NCI-H2227 (cell line): ENCODE measurements around the gene GRK3.
"Not testable (repeated sequence)": the region's sequence is repeated elsewhere in the genome, so short reads cannot be mapped to it uniquely, and the experiment has no call there.

Experiments
- DNase-seq: peaks from one replicate; lab custom pipeline; 2025; ENCODE audit not compliant: unreplicated experiment; lab: John Stamatoyannopoulos, UW

The GRK3 gene

DNA sequence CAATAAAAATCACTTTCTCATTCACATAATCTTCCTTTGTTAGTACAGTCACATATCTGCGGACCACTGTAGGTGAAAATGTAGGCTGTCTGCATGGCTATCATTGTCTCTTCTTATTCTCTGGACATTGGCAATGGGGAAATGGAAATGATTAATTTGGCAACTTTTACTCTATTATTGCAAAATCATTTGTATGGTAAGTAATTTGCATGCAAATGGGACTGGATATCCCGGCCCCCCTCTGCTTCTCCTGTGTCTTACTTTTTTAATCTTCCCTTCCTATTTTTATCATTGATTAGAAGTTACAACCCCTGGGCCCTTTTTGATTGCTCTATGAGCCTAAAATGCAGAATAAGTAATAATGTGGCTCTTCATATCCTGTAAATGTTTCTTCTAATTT lies 6.0 kb downstream of the GRK3 start:
- DNase-seq = no peak

DNA sequence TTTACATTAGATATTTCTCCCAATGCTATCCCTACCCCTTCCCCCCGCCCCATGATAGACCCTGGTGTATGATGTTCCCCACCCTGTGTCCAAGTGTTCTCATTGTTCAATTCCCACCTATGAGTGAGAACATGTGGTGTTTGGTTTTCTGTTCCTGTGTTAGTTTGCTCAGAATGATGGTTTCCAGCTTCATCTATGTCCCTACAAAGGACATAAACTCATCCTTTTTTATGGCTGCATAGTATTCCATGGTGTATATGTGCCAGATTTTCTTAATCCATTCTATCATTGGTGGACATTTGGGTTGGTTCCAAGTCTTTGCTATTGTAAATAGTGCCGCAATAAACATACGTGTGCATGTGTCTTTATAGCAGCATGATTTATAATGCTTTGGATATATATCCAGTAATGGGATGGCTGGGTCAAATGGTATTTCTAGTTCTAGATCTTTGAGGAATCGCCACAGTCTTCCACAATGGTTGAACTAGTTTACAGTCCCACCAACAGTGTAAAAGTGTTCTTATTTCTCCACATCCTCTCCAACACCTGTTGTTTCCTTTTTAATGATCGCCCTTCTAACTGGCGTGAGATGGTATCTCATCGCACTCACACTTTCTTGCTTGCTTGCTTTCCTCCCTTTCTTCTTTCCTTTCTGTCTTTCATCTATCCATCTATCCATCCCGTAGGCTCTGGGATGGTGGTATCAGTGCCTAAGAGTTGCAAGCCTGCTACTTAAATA lies 7.7 kb downstream of the GRK3 start:
- DNase-seq = not testable (repeated sequence)

GRCh38 chr22:25572708-25573171 lies 8.3 kb downstream of the GRK3 start:
- DNase-seq = no peak

DNA sequence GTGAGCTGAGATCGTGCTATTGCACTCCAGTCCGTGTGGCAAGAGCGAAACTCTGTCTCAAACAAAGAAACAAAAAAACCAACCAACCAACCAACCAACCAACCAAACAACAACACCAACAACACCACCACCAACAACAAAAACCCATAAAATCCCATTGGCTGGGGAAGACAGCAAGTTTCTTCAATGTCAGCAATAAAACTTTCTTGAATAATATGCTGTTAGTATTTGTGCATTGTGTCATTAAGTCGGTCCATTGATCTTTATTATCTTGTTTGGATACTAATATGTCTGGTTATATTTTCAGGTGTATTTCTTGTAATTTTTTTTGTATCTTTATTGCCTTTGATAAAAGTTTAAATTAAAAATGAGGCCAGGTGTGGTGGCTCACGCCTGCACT lies 9.4 kb downstream of the GRK3 start:
- DNase-seq = no peak

DNA sequence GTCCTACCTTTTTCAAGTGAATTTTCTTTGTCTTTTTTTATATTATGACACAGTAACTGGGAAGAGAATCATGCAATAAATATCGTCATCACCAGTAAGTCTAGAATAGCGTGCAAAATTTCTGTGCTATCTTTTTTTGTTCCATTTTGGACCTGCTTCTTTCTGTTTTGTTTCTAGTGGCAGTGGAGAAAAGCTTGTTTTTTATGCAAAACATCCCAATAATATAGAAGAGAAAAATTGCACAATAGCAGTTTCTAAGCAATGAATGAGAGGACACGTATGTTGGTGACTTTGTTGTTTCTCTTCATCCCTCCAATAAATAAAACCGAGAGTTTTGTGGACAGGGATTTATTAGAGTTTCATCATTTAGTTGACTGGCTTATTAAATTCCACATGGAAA lies 10.3 kb downstream of the GRK3 start:
- no peak for DNase-seq

DNA sequence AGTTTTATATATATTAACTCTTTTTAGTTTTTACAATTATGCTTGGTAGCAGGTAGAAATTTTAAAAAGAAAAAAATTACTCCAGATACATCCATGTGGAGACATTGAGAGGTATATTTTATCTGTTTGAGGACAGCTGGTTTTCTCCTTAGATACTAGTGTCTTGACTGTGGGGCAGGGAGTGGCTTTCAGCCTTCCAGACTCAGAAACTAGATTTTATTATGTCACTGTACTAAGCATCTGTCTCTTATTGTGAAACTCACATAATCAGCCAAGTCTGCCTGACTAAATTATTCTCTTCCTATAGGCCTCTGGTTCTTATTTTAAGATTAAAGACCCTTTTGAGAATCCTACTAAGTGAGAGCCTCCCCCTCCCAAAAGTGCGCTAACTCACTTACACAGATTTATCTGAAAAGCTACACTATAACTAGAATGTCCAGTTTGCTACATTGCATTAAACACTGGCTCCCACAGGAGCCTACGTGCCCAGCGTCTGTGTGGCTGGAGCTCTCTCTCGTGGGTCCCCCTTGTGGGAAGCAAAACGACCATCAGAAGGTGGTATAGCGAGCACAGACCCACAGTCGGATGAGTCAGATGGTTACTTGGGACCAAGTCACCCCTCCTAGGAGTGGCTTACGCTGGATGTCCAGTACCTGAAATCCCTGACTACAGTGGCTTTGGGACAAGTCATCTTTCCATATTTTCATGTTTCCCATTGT lies 11.4 kb downstream of the GRK3 start:
- not testable (repeated sequence) for DNase-seq

DNA sequence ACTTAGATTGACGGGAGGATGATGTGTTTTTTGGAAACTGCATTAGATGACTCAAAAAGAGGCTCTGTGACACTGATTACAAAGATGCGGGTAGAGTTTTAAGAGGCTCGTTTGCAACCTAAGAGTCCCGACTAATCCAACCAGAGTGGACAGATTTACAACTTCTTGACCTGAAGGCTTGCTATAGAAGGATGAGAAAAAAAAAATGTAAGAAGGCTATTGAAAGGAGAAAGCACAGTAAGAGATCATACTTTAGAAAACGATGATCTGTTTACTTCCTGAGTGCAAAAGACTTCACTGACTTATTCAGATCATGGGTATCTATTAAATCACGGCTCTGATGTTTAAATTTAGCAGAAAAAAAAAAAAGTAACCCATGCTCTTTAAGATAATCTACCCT lies 17.0 kb downstream of the GRK3 start:
- not testable (repeated sequence) for DNase-seq

DNA sequence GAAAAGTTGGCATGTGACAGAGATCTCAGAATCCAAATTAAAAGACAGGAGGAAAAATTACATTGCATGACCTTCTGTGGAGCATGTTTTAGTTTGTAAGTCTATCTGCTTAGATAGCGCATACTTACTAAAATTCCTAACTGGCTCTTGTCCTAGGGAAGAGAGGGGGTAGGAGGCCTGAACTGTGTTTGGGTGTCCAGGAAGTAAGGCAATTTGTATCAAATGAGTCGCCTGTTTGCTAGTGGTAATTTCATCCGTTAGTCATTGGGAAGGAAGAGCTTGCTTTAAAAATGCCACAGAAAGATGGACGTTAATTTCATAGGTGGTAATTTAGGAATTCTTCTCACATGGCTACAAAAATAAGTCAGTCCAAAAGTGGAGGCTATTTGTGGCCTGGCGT lies 18.5 kb downstream of the GRK3 start:
- no peak for DNase-seq

DNA sequence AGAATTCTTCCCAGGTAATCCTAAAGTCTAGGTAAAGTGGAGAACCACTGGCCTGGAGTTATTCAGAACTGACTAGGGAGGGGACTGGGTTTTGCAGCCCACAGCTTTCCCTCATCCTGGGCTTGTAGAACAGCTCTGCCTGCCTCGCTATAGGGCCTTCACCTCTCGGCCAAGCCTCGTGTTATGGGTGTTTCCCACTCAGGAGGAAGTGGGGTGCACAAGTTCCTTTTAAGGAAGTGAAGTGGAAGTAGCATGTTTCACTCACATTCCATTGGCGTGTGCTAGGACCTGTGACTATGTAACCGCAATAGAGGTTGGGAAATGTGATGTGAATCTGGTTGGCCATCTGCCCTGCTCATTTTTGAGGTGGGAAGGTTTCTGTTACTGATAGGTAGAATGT lies 20.5 kb downstream of the GRK3 start:
- not testable (repeated sequence) for DNase-seq

- DNase-seq = not testable (repeated sequence)
Observed at GRCh38 chr22:25589664-25590063, 25.2 kb downstream of the GRK3 start.

DNA sequence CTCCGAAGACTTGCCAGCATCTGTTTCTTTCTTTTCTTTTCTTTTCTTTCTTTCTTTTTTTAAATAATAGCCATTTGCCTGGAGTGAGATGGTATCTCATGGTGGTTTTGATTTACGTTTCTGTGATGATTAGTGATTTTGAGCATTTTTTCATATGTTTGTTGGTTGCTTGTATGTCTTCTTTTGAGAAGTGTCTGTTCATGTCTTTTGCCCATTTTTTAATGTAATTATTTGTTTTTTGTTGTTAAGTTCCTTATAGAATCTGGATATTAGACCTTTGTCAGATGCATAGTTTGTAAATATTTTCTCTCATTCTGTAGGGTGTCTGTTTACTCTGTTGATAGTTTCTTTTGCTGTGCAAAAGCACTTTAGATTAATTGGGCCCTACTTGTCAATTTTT lies 28.8 kb downstream of the GRK3 start:
- DNase-seq = not testable (repeated sequence)

DNA sequence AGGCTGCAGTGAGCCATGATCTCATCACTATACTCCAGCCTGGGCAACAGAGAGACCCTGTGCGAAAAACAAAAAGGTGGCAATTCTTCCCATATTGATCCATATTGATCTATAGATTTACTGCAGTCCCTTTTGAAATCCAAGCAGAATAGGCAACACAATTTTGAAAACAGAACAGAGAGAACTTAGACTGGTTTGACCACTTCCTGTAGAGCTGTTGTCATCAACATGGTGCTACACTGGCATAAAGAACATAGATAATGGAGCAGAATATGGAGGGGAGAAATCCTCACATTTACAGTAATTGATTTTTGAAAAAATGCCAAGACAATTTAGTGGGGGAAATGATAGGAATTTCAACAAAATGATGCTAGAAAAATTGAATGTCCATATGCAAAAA lies 34.1 kb downstream of the GRK3 start:
- no peak for DNase-seq

DNA sequence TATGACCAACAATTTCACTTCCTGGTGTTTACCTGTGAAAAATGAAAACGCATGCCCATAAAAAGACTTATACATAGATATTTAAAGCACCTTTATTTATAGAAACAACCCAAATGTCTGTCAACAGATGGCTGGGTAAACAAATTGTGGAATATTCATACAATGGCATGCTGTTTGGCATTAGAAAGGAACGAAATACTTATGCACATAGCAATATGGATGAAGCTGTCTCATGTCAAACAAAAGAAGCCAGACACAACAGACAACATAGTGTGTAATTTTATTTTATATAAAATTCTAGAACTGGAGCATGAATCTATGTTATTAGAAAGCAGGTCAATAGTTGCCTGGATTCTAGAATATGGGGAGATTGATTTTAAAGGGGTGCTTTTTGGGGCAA lies 38.0 kb downstream of the GRK3 start:
- DNase-seq = no peak

DNA sequence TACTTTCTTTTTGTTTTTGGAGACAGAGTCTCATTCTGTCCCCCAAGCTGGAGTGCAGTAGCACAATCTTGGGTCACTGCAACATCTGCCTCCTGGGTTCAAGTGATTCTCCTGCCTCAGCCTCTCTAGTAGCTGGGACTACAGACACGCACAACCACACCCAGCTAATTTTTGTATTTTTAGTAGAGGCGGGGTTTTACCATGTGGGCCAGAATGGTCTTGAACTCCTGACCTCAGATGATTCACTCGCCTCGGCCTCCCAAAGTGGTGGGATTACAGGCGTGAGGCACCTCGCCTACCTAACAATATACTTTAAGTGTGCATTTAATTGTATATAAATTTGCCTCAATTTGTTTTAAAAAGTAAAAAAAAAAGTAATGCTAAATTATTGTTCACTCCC lies 38.4 kb downstream of the GRK3 start:
- DNase-seq = no peak

DNA sequence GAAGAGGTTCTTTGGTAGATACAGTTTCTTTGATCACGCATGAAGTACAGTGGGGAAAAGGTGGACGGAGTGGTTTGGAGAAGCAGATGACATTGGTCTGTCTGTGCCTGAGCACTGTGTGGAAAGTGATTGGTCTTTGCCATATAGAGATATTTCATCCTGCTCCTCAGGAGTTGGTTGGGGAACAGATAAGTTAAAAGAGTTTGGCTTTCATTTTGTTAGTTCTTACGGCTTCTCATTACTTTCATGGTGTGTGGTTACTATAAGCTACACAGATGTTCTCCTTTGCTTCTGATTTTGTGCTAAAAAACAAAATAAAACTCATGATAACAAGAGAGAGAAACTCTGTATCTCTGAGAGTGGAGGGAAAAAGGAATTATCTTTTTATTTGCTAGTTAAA lies 40.7 kb downstream of the GRK3 start:
- not testable (repeated sequence) for DNase-seq

DNA sequence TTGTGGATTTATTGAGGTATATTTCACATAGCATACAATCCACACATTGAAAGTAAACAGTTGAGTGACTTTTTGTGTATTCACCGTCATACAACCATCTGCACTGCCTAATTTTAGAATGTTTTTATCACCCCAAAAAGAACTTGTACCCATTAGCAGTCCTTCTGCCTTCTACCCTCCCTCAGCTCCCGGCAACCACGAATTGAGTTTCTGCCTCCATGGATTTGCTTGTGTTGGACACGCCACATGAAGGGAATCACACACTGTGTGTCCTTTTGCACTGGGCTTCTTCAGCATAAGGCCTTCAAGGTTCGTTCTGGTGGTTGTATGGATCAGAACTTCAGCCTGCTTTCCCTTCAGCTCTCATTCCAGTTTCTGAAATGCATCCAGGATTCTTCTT lies 41.1 kb downstream of the GRK3 start:
- DNase-seq = not testable (repeated sequence)

- not testable (repeated sequence) for DNase-seq
Observed at GRCh38 chr22:25611284-25611683, 46.8 kb downstream of the GRK3 start.

DNA sequence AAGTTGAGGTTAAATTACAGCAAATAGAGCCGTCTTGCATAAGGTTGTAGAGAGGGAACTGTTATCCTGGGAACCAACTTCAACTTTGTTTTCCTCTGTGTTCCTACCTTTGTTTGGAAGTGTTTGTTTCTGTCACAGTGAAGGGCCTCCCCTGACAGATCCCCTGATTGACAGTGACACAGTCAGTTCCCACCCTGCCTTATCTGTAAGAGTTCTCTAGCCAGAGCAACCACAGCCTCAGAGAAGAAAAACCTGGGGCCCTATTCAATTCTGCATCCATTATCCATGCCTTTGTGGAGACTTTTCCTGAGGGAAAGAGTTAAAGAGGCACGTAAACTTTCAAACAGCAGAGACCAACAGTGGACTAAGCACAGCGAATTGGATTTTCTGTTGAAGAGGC lies 48.7 kb downstream of the GRK3 start:
- not testable (repeated sequence) for DNase-seq

GRCh38 chr22:25613558-25613957 lies 49.1 kb downstream of the GRK3 start:
- not testable (repeated sequence) for DNase-seq

DNA sequence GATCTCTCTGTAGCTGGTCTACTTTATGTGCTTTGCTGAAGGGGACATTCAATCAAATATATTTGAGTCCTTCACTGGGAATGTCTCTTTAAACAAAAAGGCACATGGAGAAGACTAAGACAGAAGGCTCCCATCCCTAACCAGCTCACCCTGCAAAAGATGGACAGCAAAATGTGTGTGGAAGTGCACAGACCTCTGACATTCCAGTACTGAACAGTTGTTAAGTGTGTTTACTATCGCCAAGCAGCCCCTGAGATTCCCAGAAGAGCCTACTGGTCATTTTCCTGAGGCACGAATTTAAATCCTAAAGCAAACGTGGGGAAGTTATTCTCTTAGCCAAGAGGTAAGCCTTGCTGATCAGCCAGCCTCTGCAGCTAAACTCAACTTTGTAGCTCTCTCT lies 50.3 kb downstream of the GRK3 start:
- DNase-seq = not testable (repeated sequence)

GRCh38 chr22:25621986-25622385 lies 57.5 kb downstream of the GRK3 start:
- DNase-seq = no peak

- no peak for DNase-seq
Observed at GRCh38 chr22:25623310-25623734, 58.8 kb downstream of the GRK3 start.
